Upper lobe of left lung (tissue), 4 donors: ENCODE data around the gene SETBP1.

Source experiments
- EP300 ChIP-seq, 4 donors: sonication (generic); formaldehyde crosslinking; IDR thresholded peaks; one replicate each; pipeline ENCODE4 v1.5.1; 2017; ENCODE audit warnings: antibody characterized with exemption in 4 of 4, control low read depth in 2 of 4
- POLR2A ChIP-seq, 4 donors: fragments of 450-650 bp; IDR thresholded peaks; one replicate each; pipeline ENCODE4 v1.5.1; 2016 to 2017; ENCODE audit warnings: antibody characterized with exemption in 4 of 4, mild to moderate bottlenecking in 2 of 4
- POLR2AphosphoS5 ChIP-seq, 2 donors: sonication (generic); formaldehyde crosslinking; IDR thresholded peaks; one replicate each; pipeline ENCODE4 v1.5.1; 2017; ENCODE audit warnings: antibody characterized with exemption in 2 of 2
- TF ChIP-seq, protein P1 (sequence below), 6 experiments: fragments of 450-650 bp in 4 of 6; fragments of 200-600 bp in 2 of 6; sonication (generic) in 2 of 6; IDR thresholded peaks; one replicate each; pipeline ENCODE4 v1.5.1; 2016 to 2019; ENCODE audit warnings: antibody characterized with exemption in 6 of 6

DNA sequence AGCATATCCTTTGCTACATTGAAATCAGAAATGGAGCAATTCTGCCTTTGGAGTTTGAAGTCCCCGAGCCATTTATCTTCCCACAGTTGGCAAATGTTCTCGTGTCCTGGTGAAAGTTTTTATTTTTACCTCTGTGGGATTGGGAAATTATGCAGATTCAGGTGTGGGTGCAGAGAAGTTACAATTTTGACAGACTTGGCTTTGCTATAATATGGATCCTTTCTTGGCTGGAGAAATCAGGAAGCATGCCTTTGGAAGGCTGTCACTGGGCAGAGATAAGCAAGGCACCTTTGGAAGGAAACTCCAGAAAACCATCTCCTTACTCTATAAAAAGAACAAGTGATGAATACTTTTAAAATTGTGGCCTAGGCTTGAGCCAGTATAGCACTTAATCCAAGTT lies 278.3 kb downstream of the SETBP1 start:
- TF ChIP-seq, protein P1, sequence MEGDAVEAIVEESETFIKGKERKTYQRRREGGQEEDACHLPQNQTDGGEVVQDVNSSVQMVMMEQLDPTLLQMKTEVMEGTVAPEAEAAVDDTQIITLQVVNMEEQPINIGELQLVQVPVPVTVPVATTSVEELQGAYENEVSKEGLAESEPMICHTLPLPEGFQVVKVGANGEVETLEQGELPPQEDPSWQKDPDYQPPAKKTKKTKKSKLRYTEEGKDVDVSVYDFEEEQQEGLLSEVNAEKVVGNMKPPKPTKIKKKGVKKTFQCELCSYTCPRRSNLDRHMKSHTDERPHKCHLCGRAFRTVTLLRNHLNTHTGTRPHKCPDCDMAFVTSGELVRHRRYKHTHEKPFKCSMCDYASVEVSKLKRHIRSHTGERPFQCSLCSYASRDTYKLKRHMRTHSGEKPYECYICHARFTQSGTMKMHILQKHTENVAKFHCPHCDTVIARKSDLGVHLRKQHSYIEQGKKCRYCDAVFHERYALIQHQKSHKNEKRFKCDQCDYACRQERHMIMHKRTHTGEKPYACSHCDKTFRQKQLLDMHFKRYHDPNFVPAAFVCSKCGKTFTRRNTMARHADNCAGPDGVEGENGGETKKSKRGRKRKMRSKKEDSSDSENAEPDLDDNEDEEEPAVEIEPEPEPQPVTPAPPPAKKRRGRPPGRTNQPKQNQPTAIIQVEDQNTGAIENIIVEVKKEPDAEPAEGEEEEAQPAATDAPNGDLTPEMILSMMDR (IDR thresholded peaks at IDR 0.05): no peak
- TF ChIP-seq POLR2AphosphoS5 (IDR thresholded peaks at IDR 0.05) (no peak), POLR2A (IDR thresholded peaks at IDR 0.05) (no peak), EP300 (IDR thresholded peaks at IDR 0.05) (no peak)
